ENCODE results near the gene HLA-DOB.

Gene HLA-DOB

GRCh38 chr6:32843331-32843978, 26.7 kb upstream of the HLA-DOB start:
- no peak for DNase-seq (ENCODE audit: low read depth)

GRCh38 chr6:32842690-32843089, 25.9 kb upstream of the HLA-DOB start:
- DNase-seq (ENCODE audit: low read depth), result no peak

DNA sequence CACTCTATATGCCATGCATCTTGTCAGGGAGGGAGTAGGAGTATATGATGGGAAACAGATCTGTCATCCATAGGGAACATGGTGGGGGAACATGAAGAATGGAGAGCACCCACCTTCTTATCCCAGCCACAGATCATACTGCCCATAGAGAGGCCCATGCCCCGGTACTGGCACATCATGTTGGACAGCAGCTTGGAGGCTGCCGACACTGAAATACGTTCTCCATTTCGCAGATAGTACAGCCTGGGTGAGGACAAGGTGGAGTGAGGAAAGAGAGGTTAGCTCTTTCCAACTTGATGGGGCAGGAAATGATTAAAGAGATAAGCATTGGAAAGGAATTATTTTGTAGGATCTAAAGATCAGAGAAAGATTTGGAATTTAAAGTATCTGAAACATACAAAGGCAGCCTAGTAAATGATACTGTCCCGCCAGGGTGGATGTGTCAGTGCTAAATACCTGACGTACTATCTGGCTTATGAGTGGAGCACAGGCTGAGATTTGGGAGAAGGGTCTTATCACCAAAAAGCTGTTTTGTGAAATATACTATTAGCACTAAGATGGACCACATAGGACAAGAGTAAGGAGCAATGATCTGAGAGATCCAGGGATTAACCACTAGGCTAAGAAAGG, 25.3 kb upstream of the HLA-DOB start:
- DNase-seq (ENCODE audit: low read depth), result no peak

GRCh38 chr6:32840604-32841246, 23.9 kb upstream of the HLA-DOB start:
- no peak for DNase-seq (ENCODE audit: low read depth)

DNA sequence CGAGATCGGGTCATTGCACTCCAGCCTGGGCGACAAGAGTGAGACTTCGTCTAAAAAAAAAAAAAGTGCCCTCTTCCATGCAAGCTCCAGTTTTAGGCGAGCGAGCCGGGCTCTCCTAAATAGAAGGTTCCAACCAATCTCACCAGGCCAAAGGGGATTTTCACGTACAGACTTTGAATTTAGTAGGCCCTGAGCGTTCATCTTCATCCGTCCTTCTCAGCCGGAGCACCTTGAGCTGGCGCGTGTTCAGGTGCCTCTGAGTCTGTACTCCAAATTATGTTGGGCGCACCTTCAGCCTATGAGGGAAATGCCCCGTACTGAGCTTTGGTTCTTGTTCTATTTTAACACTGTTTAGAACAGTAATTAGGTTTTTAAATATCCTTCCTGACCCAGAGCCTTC, 22.6 kb upstream of the HLA-DOB start:
- no peak for DNase-seq (ENCODE audit: low read depth)

DNA sequence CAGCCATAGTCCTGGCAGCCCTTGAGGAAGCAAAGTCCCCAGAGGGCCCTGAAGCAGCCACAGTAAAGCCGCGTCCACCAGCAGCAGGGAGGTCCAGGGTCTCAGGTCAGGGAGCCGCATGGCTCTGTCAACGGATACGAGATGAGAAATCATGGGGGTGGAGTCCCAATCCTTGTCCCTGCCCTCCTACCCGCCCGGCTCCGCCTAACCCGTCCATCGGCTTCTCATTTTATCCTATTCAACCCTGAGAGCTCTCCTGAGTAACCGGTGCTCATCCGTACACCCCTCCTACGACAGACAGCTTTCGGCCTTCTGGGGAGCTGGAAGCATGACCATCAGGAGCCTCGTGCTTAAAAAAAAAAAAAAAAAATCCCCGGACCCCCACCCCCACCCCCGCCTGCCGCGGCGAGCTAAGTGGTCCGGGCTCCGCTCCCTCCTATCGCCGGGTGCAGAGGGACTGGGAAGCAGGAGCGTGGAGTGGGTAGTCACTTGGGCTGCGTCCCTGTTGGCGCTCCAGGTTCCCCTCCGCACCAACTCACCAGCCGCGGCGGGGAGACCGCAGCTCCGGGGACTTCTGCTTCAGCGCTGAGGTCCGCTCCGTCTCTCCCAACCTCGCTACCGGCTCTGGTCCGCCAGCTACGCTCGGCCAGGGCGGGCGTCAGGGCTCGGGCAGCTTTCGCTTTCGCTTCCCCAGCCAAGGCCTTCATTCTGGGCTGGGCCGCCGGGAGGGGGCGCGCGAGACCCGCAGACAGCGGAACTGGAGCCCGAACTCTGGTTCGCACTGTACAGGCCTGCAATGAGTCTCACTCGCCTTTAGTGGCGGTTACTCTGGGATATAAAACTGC, 21.5 kb upstream of the HLA-DOB start, which contains the start of gene TAP2:
TSS of gene TAP2 (minus strand) at position 626 of the 845 bp plus-strand sequence. CDS start at position 120, 506 bp downstream.
- peak; percentile 89 for DNase-seq (ENCODE audit: low read depth)

DNA sequence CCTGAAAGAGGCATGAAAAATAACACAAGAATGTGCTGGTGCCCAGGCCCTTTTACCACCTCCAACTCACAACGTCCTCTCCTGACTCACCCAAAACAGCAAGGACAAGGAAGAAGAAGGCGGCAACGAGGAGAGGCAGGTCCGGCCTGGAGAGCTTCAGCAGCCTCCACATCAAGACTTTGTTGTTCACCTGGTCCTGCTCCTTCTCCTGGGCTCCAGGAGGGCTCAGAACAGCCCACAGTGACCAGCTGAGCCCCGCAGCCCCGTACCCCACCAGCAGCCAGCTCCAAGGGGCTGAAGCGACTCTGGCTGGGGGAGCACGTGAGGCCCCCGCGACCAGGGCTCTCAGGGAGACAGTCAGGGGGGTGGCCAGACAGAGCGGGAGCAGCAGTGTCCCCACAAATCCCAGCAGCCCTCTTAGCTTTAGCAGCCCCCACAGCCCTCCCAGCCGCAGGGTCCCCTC, 20.9 kb upstream of the HLA-DOB start:
- DNase-seq (ENCODE audit: low read depth), result no peak

DNA sequence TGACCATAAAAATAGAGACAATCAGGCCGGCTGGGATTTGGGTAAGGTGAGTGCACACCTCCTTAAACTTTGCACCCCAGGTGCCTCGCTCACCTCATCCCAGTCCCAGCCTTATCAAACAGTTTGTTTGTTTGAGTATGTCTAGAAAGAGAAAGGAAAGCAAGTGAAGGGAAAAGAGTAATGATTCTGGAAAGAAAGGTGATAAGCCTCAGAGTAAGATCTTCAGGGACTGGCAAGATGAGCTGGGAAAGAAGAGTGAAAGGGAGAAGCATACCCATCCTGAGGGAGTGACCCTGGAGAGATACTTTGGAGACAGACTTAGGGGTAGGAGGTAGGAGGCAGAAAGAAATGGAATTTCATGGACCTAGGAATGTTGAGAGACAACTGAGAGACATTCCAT, 20.1 kb upstream of the HLA-DOB start:
- DNase-seq (ENCODE audit: low read depth), result no peak

- DNase-seq (ENCODE audit: low read depth), result no peak
These were observed 18.5 kb upstream of the HLA-DOB start for GRCh38 chr6:32835167-32835893.

DNA sequence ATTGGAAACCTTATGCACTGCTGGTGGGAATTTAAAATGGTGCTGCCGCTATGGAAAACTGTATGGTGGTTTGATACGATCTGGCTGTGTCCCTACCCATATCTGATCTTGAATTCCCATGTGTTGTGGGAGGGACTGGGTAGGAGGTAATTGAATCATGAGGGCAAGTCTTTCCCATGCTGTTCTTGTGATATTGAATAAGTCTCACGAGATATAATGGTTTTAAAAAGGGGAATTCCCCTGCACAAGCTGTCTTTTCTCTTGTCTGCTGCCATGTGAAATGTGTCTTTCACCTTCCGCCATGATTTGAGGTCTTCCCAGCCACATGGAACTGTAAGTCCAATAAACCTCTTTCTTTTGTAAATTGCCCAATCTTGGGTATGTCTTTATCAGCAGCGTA, 16.9 kb upstream of the HLA-DOB start:
- DNase-seq (ENCODE audit: low read depth), result no peak

GRCh38 chr6:32832535-32832934, 15.7 kb upstream of the HLA-DOB start:
- no peak for DNase-seq (ENCODE audit: low read depth)

- no peak for DNase-seq (ENCODE audit: low read depth)
These were observed 14.1 kb upstream of the HLA-DOB start for GRCh38 chr6:32830936-32831335.

- no peak for DNase-seq (ENCODE audit: low read depth)
These were observed 13.2 kb upstream of the HLA-DOB start for GRCh38 chr6:32830017-32830416.

DNA sequence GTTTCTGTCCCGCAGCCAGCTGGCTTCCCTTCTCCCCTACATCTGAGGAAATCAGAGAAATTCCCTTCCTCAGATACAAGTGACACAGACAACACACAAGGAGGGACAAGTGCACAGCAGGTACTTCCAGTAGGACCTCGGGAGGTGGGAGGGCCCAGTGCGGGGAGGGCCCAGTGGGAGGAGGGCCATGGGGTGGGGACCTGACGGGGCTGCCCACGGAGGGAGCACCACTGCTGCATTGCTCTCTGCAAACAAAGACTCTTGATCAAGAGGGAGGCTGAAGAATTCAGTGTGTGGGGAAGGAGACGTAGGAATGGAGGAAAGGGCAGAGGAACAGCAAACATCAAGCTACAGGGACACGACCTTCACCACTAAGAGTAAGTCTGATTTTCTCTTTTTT, 12.7 kb upstream of the HLA-DOB start:
- no peak for DNase-seq (ENCODE audit: low read depth)

DNA sequence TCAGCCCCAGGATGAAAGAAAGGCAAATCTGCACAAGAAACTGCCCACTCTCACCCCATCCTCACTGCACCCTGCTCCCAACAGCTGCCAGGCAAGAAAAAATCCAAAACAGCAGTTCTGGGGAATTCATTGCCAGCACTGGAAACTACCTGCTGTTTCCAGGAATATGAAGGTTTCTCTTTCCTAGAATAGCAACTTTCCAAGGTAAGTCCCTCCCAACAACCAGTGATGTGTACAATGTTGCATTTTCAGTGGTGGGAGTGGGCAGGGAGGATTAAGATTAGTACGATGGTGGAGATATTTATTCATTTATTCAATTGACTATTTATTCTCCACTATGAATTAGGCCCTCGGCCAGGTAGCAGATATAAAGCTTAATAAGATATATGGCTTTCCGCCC, 10.2 kb upstream of the HLA-DOB start:
- DNase-seq (ENCODE audit: low read depth), result no peak

DNA sequence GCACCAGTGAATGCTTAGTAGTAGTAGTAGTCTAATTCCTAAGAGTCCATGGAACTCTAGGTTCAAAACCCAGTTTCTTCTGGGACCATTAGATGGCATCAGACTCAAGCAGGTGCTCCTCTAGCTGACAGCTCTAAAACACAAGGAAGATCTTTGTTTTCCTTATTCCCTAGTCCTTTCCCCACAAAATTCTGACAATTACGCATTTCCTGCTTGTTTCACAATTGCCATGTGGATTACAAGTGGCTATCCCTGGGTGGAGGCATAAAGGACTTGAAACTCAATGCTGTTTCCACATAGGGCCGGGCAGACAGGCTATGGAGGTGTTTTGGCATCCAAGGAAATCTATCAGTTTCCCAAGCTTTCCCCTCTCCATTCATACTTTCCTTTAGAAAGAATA, 9.2 kb upstream of the HLA-DOB start:
- DNase-seq (ENCODE audit: low read depth), result no peak

DNA sequence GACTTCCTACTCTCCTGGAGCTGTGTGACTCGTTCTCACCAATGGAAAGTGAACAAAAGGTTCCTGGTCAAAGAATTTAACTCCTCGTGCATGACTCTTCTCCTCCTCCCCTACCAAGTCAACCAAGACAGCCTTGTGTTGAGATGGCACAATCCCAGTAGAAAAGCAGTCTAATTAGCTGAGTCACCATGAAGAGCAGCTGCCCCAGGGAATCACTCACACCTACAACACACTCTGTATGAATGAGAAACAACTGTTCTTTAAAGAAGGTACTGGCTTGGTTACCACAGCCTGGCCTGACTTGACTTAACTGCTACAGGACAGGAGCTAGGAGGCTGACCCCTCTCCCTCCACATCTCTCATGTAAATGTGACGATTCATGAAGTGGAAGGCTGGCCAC, 2.9 kb upstream of the HLA-DOB start:
- DNase-seq (ENCODE audit: low read depth), result no peak

- DNase-seq (ENCODE audit: low read depth), result no peak
These were observed 2.1 kb upstream of the HLA-DOB start for GRCh38 chr6:32818867-32819266.

GRCh38 chr6:32815996-32816395, 806 bp downstream of the HLA-DOB start:
- DNase-seq (ENCODE audit: low read depth), result no peak

DNA sequence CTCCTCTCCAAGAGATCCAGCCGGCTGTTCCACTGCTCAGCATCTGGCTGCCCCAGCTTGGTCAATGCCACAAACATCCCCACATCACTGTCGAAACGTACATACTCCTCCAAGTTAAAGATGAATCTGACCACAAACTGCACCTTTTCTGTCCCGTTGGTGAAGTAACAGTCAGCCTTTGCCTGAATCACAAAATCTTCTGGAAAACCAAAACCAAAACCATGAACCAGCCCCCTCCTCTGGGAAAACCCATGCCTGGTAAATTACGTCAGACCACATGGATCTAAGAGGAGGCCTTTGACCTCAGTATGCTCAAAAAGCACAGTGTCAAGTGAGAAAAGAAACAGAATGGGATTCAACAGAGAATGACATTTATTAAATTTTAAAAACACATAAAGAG, 1.7 kb downstream of the HLA-DOB start:
- DNase-seq (ENCODE audit: low read depth), result no peak

- DNase-seq (ENCODE audit: low read depth), result no peak
These were observed 2.7 kb downstream of the HLA-DOB start for GRCh38 chr6:32814145-32814544.

DNA sequence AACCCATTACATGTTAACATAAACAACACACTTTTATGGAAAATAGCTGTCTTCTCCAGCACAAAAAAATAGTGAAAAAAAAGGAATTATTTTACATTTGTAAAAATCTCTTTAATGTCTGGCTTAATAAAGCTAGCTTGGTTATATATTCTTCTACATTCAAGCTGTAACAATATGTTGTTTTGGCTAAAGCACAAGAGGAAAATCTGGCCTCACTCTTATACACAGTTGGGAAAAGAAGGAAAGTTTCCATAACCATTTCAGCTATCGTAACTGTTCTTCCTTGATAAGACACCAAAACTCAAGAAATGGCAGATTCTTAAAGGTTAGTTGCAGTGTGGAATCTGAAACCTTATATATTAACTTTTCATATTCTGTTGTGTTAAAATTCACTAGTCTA, 7.6 kb downstream of the HLA-DOB start:
- DNase-seq (ENCODE audit: low read depth), result no peak

Data from T-helper 22 cell (primary cell).